ENCODE data around the gene IER2.

Gene IER2

DNA sequence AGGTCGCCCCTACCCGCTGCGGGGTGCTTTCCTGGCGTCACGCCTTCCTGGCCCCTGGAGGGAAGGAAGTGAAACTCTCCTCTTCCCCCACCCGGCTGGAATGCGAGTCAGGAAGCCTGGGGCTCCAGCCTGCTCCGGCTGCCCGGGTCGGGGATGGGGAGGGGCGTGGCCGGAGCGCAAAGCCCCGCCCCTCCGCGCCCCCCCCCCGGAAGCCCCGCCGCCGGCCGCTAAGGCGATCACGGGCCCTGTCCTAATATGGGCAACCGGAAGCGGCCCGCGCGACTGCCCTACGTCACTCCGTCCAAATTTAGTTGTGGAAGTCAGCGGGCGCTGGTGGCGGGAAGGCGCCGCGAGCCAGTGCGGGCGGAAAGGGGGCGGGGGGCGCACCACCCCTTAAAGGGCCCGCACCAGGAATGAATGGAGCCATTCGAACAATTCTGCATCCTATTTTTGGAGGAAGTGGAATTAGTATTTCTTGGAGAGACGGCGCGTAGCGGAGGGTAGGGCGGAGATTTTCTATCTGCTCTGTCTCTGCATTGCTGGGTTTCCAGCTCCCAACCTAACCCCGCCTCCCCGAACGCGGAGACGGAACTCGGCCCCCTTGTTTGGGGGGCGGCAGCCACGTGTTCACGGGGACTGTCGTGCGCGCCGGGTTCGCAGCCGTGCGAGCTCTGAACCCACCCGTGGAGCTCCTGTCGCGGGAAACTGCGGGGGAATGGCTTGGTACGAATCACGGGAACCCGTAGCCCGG is 1.6 kb downstream of the IER2 start:
- Histone ChIP-seq H3K27ac (ENCODE audit: low read depth, low read length) (peak overlapping the region; percentile 98), H3K27me3 (ENCODE audit: insufficient read depth, low read length, poor library complexity) (no peaks in the 10 kb centered on the region), H3K9ac (ENCODE audit: low read length) (peak overlapping the region; percentile 97), H3K4me1 (ENCODE audit: control insufficient read depth, low read depth, low read length) (no peaks in the 10 kb centered on the region), H3K56ac (ENCODE audit: low read length) (peak overlapping the region; percentile 99), H3K79me1 (ENCODE audit: low read length) (peaks cover 2% of the 10 kb centered on the region), H2BK120ac (ENCODE audit: low read depth, low read length) (peak overlapping the region; percentile 78), H3K36me3 (ENCODE audit: control insufficient read depth, insufficient read depth, low read length) (no peaks in the 10 kb centered on the region), H3K79me2 (ENCODE audit: control insufficient read depth, insufficient read depth, low read length) (peaks cover 27% of the 10 kb centered on the region), H3K4me2 (ENCODE audit: low read length) (peak overlapping the region; percentile 89), H2AK5ac (ENCODE audit: low read length) (no peak overlapping the region), H3K18ac (ENCODE audit: low read length) (peak overlapping the region; percentile 96), H3K4ac (ENCODE audit: low read depth, low read length) (peak overlapping the region; percentile 90), H4K8ac (ENCODE audit: low read depth, low read length) (no peak overlapping the region), H3K23ac (ENCODE audit: low read length) (no peak overlapping the region), H3K4me3 (ENCODE audit: low read length) (peak overlapping the region; percentile 91), H2BK15ac (replicated peaks; ENCODE audit: low read depth) (no peak overlapping the region), H2BK5ac (ENCODE audit: low read length) (peak overlapping the region; percentile 78), H4K5ac (ENCODE audit: low read length) (no peak overlapping the region)
- no CpG with 5 or more reads among the region's 71 CpGs for WGBS (ENCODE audit: extremely low coverage, insufficient coverage, low lambda C conversion rate)
- peak; percentile 98 for DNase-seq

- no peak overlapping the region for H4K5ac ChIP-seq (ENCODE audit: low read length)
- H3K36me3 ChIP-seq (ENCODE audit: control insufficient read depth, insufficient read depth, low read length): no peaks in the 10 kb centered on the region
- no CpG with 5 or more reads among the region's 25 CpGs for WGBS (ENCODE audit: extremely low coverage, insufficient coverage, low lambda C conversion rate)
- peak overlapping the region; percentile 78 for H2BK120ac ChIP-seq (ENCODE audit: low read depth, low read length)
- no peaks in the 10 kb centered on the region for H3K4me1 ChIP-seq (ENCODE audit: control insufficient read depth, low read depth, low read length)
- no peaks in the 10 kb centered on the region for H3K27me3 ChIP-seq (ENCODE audit: insufficient read depth, low read length, poor library complexity)
- H2BK15ac ChIP-seq (replicated peaks; ENCODE audit: low read depth): no peak overlapping the region
- DNase-seq: peak; percentile 76
- H3K23ac ChIP-seq (ENCODE audit: low read length): no peak overlapping the region
- H3K4ac ChIP-seq (ENCODE audit: low read depth, low read length): peak overlapping the region; percentile 90
- H3K56ac ChIP-seq (ENCODE audit: low read length): peak overlapping the region; percentile 99
- H2AK5ac ChIP-seq (ENCODE audit: low read length): peak overlapping the region; percentile 63
- peak overlapping the region; percentile 89 for H3K4me2 ChIP-seq (ENCODE audit: low read length)
- H3K4me3 ChIP-seq (ENCODE audit: low read length): peak overlapping the region; percentile 59
- H3K27ac ChIP-seq (ENCODE audit: low read depth, low read length): peak overlapping the region; percentile 98
- H3K18ac ChIP-seq (ENCODE audit: low read length): peak overlapping the region; percentile 96
- peaks cover 2% of the 10 kb centered on the region for H3K79me1 ChIP-seq (ENCODE audit: low read length)
- no peak overlapping the region for H4K8ac ChIP-seq (ENCODE audit: low read depth, low read length)
- H3K79me2 ChIP-seq (ENCODE audit: control insufficient read depth, insufficient read depth, low read length): peaks cover 27% of the 10 kb centered on the region
- H2BK5ac ChIP-seq (ENCODE audit: low read length): peak overlapping the region; percentile 60
- H3K9ac ChIP-seq (ENCODE audit: low read length): peak overlapping the region; percentile 90
Observed at GRCh38 chr19:13152356-13152973, 2.3 kb downstream of the IER2 start.

GRCh38 chr19:13152974-13153568 is 2.9 kb downstream of the IER2 start:
- Histone ChIP-seq H3K79me2 (ENCODE audit: control insufficient read depth, insufficient read depth, low read length) (peaks cover 27% of the 10 kb centered on the region), H3K4me1 (ENCODE audit: control insufficient read depth, low read depth, low read length) (no peaks in the 10 kb centered on the region), H3K23ac (ENCODE audit: low read length) (peak overlapping the region; percentile 98), H2AK5ac (ENCODE audit: low read length) (no peak overlapping the region), H4K5ac (ENCODE audit: low read length) (no peak overlapping the region), H4K8ac (ENCODE audit: low read depth, low read length) (no peak overlapping the region), H3K56ac (ENCODE audit: low read length) (peak overlapping the region; percentile 99), H3K36me3 (ENCODE audit: control insufficient read depth, insufficient read depth, low read length) (no peaks in the 10 kb centered on the region), H2BK120ac (ENCODE audit: low read depth, low read length) (no peak overlapping the region), H3K18ac (ENCODE audit: low read length) (peak overlapping the region; percentile 3), H2BK5ac (ENCODE audit: low read length) (peak overlapping the region; percentile 4), H3K4ac (ENCODE audit: low read depth, low read length) (peak overlapping the region; percentile 4), H3K9ac (ENCODE audit: low read length) (peak overlapping the region; percentile 99), H3K27me3 (ENCODE audit: insufficient read depth, low read length, poor library complexity) (no peaks in the 10 kb centered on the region), H3K27ac (ENCODE audit: low read depth, low read length) (peak overlapping the region; percentile 93), H3K4me2 (ENCODE audit: low read length) (peak overlapping the region; percentile 82), H2BK15ac (replicated peaks; ENCODE audit: low read depth) (no peak overlapping the region), H3K79me1 (ENCODE audit: low read length) (peaks cover 2% of the 10 kb centered on the region), H3K4me3 (ENCODE audit: low read length) (peak overlapping the region; percentile 74)
- no CpG with 5 or more reads among the region's 59 CpGs for WGBS (ENCODE audit: extremely low coverage, insufficient coverage, low lambda C conversion rate)
- peak; percentile 98 for DNase-seq

- no peak overlapping the region for H2AK5ac ChIP-seq (ENCODE audit: low read length)
- H3K4ac ChIP-seq (ENCODE audit: low read depth, low read length): no peak overlapping the region
- no peak overlapping the region for H2BK120ac ChIP-seq (ENCODE audit: low read depth, low read length)
- peak overlapping the region; percentile 74 for H3K4me3 ChIP-seq (ENCODE audit: low read length)
- no peaks in the 10 kb centered on the region for H3K27me3 ChIP-seq (ENCODE audit: insufficient read depth, low read length, poor library complexity)
- peak; percentile 72 for DNase-seq
- H3K9ac ChIP-seq (ENCODE audit: low read length): peak overlapping the region; percentile 99
- no CpG with 5 or more reads among the region's 69 CpGs for WGBS (ENCODE audit: extremely low coverage, insufficient coverage, low lambda C conversion rate)
- H4K5ac ChIP-seq (ENCODE audit: low read length): no peak overlapping the region
- peaks cover 27% of the 10 kb centered on the region for H3K79me2 ChIP-seq (ENCODE audit: control insufficient read depth, insufficient read depth, low read length)
- no peaks in the 10 kb centered on the region for H3K36me3 ChIP-seq (ENCODE audit: control insufficient read depth, insufficient read depth, low read length)
- H3K23ac ChIP-seq (ENCODE audit: low read length): peak overlapping the region; percentile 98
- H3K4me2 ChIP-seq (ENCODE audit: low read length): peak overlapping the region; percentile 66
- peak overlapping the region; percentile 93 for H2BK5ac ChIP-seq (ENCODE audit: low read length)
- H3K79me1 ChIP-seq (ENCODE audit: low read length): peaks cover 2% of the 10 kb centered on the region
- peak overlapping the region; percentile 56 for H3K18ac ChIP-seq (ENCODE audit: low read length)
- no peak overlapping the region for H4K8ac ChIP-seq (ENCODE audit: low read depth, low read length)
- H3K4me1 ChIP-seq (ENCODE audit: control insufficient read depth, low read depth, low read length): no peaks in the 10 kb centered on the region
- no peak overlapping the region for H2BK15ac ChIP-seq (replicated peaks; ENCODE audit: low read depth)
- H3K56ac ChIP-seq (ENCODE audit: low read length): peak overlapping the region; percentile 99
- peak overlapping the region; percentile 93 for H3K27ac ChIP-seq (ENCODE audit: low read depth, low read length)
Observed at GRCh38 chr19:13153569-13154240, 3.5 kb downstream of the IER2 start.

DNA sequence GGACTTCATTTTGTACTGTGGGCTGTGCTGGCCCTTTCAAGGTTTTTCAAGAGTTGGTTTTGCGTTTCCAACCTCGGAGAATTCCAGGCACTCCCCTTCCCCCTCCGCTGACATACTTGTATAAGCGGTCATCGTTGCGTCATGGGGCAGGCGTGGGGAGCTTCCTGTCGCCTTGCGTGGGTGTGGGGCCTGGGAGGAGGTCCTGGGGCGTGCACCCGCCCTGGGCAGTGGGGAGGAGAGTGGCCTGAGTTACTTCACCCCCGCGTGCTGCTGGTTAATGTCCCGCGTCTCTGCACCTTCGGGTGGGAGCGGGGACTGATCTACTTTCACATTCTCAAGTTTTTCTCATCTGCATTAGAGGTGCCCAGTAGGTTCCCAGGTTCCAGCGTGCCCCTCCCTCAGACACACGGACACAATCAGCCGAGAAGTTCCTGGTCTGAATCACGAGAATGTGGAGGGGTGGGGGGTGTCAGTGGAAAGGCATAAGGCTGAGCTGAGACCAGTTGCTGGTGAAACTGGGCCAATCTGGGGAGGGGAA is 4.1 kb downstream of the IER2 start:
- peak overlapping the region; percentile 99 for H3K9ac ChIP-seq (ENCODE audit: low read length)
- H3K36me3 ChIP-seq (ENCODE audit: control insufficient read depth, insufficient read depth, low read length): no peaks in the 10 kb centered on the region
- peak; percentile 72 for DNase-seq
- H3K79me2 ChIP-seq (ENCODE audit: control insufficient read depth, insufficient read depth, low read length): peaks cover 27% of the 10 kb centered on the region
- H3K27me3 ChIP-seq (ENCODE audit: insufficient read depth, low read length, poor library complexity): no peaks in the 10 kb centered on the region
- H3K4ac ChIP-seq (ENCODE audit: low read depth, low read length): peak overlapping the region; percentile 89
- no peak overlapping the region for H2AK5ac ChIP-seq (ENCODE audit: low read length)
- peak overlapping the region; percentile 93 for H3K27ac ChIP-seq (ENCODE audit: low read depth, low read length)
- H3K4me1 ChIP-seq (ENCODE audit: control insufficient read depth, low read depth, low read length): no peaks in the 10 kb centered on the region
- no CpG with 5 or more reads among the region's 21 CpGs for WGBS (ENCODE audit: extremely low coverage, insufficient coverage, low lambda C conversion rate)
- no peak overlapping the region for H4K8ac ChIP-seq (ENCODE audit: low read depth, low read length)
- peak overlapping the region; percentile 56 for H3K18ac ChIP-seq (ENCODE audit: low read length)
- H4K5ac ChIP-seq (ENCODE audit: low read length): no peak overlapping the region
- H3K4me3 ChIP-seq (ENCODE audit: low read length): peak overlapping the region; percentile 74
- peak overlapping the region; percentile 1 for H2BK120ac ChIP-seq (ENCODE audit: low read depth, low read length)
- H3K56ac ChIP-seq (ENCODE audit: low read length): peak overlapping the region; percentile 99
- peak overlapping the region; percentile 66 for H3K4me2 ChIP-seq (ENCODE audit: low read length)
- peaks cover 2% of the 10 kb centered on the region for H3K79me1 ChIP-seq (ENCODE audit: low read length)
- no peak overlapping the region for H3K23ac ChIP-seq (ENCODE audit: low read length)
- H2BK5ac ChIP-seq (ENCODE audit: low read length): peak overlapping the region; percentile 93
- no peak overlapping the region for H2BK15ac ChIP-seq (replicated peaks; ENCODE audit: low read depth)
